ENCODE data around the gene METTL22.

METTL22 gene

DNA sequence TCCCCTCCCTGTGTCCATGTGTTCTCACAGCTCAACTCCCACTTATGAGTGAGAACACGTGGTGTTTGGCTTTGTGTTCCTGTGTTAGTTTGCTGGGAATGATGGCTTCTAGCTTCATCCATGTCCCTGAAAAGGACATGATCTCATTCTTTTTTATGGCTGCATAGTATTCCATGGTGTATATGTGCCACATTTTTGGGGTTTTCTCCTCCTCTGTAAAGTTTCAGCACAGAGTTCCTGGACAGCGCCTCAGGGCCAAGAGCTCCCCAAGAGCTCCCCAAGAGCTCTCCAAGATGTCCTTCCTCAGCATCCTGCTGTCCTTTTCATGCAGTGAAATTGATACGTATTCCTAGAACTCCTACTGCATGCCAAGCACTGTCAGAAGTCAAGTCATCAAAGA is 46.0 kb downstream of the METTL22 start:
- DNase-seq (ENCODE audit: low read depth) = no peak
- TF ChIP-seq, protein P1, sequence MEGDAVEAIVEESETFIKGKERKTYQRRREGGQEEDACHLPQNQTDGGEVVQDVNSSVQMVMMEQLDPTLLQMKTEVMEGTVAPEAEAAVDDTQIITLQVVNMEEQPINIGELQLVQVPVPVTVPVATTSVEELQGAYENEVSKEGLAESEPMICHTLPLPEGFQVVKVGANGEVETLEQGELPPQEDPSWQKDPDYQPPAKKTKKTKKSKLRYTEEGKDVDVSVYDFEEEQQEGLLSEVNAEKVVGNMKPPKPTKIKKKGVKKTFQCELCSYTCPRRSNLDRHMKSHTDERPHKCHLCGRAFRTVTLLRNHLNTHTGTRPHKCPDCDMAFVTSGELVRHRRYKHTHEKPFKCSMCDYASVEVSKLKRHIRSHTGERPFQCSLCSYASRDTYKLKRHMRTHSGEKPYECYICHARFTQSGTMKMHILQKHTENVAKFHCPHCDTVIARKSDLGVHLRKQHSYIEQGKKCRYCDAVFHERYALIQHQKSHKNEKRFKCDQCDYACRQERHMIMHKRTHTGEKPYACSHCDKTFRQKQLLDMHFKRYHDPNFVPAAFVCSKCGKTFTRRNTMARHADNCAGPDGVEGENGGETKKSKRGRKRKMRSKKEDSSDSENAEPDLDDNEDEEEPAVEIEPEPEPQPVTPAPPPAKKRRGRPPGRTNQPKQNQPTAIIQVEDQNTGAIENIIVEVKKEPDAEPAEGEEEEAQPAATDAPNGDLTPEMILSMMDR (conservative IDR thresholded peaks at IDR 0.05; ENCODE audit: low read depth, low read length) = no peak
- H3K4me3 ChIP-seq (ENCODE audit: low read length) = no peak overlapping the region

- no peak overlapping the region for H3K4me3 ChIP-seq (ENCODE audit: low read length)
- DNase-seq (ENCODE audit: low read depth) = no peak
- TF ChIP-seq, protein P1 (conservative IDR thresholded peaks at IDR 0.05; ENCODE audit: low read depth, low read length) = no peak
These were observed 46.6 kb downstream of the METTL22 start for GRCh38 chr16:8668113-8668512.

GRCh38 chr16:8669481-8669880 is 48.0 kb downstream of the METTL22 start:
- TF ChIP-seq, protein P1 (conservative IDR thresholded peaks at IDR 0.05; ENCODE audit: low read depth, low read length) = no peak
- H3K4me3 ChIP-seq (ENCODE audit: low read length) = no peak overlapping the region
- DNase-seq (ENCODE audit: low read depth) = no peak

DNA sequence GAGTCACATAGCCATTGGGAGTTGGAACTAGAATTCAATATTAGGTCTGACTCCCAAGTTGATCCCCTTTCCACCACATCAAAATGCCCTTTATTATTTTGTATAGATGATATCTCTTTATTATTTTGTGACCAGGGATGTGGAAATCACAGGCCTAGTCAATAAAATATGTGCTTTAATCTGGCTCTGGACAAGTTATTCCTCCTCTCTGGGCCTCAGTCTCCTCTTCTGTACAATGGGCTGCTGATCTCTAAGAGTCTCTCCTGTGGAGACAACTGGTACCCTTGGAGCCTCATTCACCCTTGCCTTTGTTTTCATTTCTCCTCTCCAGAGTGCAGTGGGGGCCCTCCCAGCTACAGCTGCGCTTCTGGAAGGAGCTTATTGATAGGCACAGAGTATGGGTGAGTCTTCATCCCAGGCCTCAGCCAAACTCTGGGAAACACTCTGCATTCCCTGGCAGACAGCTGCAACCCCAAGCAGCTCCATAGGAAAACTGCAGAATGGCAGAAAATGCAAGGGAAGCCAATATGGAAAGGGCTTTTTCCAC is 48.6 kb downstream of the METTL22 start:
- DNase-seq (ENCODE audit: low read depth) = no peak
- H3K4me3 ChIP-seq (ENCODE audit: low read length) = no peak overlapping the region
- TF ChIP-seq, protein P1 (conservative IDR thresholded peaks at IDR 0.05; ENCODE audit: low read depth, low read length) = no peak

DNA sequence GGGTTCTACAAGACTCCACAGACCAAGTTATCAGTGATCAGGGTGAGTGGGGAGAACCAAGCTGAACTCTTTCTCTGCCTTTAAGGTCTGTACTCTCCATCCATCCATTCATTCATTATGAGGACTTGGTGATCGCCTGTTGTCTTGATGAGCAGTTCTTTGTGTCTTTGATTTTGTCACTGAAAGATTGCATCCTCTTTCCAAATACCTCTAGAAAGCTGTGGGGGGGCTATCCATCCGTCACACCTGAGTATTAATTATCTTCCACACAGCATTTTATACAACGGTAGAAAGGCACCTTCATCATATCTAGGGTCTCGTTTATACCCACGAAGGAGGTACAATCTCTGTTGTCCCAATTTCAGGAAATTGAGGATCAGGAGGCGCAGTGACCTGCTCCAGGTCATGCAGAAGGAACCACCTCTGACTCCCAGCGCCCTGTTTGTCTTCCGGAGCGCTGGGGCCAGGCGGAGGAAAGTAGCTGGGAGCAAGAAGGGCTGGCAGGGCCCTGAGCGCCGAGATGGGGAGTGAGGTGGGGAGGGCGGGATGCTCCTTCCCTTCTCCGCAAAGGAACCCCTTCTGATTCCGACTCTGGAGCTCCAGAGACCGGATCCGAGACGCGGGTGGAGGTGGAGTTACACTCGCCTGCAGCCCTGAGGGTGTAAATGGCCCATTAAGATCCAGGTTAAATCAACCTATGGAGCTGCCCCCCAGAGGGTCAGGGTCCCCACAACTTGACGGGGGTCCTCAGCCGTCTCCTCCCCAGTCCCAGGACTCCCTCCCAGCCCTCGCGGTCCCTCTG is 52.3 kb downstream of the METTL22 start:
- no peak for DNase-seq (ENCODE audit: low read depth)
- H3K4me3 ChIP-seq (ENCODE audit: low read length) = peak overlapping the region; percentile 62
- TF ChIP-seq, protein P1 (conservative IDR thresholded peaks at IDR 0.05; ENCODE audit: low read depth, low read length) = no peak

DNA sequence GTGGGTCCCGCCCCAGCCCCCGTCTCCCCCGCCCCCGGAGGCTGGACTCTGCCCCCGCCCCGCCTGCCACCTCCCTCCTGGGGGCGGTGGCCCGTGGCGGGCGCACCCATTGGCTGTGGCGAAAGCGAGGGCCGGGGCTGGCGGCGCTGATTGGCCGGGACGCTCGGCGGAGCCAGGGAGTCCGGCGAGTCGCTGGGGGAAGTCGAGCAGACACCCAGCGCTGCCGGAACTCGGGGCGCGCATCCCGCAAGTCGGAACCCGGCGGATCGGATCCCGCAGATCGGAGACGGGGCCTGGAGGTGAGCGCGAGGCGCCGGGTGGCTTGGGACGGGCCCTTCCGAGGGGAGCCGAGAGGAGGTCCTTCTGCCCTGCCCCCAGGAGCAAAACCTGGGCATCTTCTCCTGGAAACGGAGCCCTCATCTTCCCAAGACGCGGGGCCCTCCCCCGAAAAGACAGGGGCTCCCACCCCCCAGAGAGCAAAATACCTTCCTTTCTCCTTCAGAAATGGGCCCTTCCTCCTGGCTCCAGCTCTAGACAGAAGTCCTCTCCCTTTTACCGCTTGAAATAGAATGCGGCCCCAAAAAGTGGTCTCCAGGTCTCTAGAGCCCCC is 53.0 kb downstream of the METTL22 start, which contains the start of gene ABAT:
Gene ABAT (plus strand): TSS at position 205 of the 610 bp plus-strand sequence. CDS start 61,123 bp downstream, outside the sequence.
- TF ChIP-seq, protein P1 (conservative IDR thresholded peaks at IDR 0.05; ENCODE audit: low read depth, low read length) = no peak
- peak; percentile 24 for DNase-seq (ENCODE audit: low read depth)
- H3K4me3 ChIP-seq (ENCODE audit: low read length) = peak within 1 kb of the TSS; percentile 70
